Measurements from ENCODE around the gene FOXO1. TPM values are rescaled to one million over a fixed set of nuclear protein-coding genes. Genes with fewer than 3 reads are reported as not detected.

FOXO1 gene
- polyA plus RNA-seq, 1 donor = 10.2 TPM

- DNase-seq (ENCODE audit: low read depth) = no peak
Measured at GRCh38 chr13:40639221-40639681, 27.2 kb downstream of the FOXO1 start.

GRCh38 chr13:40637643-40638042, 28.8 kb downstream of the FOXO1 start:
- DNase-seq (ENCODE audit: low read depth) = no peak

DNA sequence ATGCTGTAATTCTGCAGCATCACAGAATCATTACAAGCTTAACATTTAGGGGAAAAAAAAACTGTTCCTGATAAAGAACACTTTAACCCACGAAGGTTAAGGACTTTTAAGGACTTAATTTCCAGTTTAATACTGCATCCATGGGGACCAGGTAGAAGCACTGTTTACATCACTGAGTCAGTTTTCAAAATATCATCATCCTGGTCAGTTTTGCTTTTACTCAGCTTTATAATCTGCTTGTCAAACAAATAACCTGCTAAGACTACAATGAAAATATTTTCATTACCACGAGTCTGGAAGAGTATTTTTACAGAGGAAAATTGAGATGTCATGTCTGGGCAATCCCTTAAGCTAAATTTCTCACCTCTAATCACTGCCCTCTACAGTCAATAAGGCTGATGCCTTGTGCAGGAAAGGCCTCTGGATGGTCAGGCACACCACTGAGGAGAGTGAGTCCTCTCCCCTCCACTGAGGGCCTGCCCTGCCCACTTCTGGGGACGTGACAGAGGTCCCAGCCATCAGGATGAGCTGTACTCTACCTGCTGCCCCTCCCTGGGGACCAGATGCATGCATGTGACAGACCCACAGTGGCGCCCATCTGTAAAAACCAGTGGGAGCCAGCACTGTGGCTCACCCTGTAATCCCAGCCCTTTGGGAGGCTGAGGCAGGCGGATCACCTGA, 31.0 kb downstream of the FOXO1 start:
- no peak for DNase-seq (ENCODE audit: low read depth)

GRCh38 chr13:40632915-40633314, 33.5 kb downstream of the FOXO1 start:
- no peak for DNase-seq (ENCODE audit: low read depth)

DNA sequence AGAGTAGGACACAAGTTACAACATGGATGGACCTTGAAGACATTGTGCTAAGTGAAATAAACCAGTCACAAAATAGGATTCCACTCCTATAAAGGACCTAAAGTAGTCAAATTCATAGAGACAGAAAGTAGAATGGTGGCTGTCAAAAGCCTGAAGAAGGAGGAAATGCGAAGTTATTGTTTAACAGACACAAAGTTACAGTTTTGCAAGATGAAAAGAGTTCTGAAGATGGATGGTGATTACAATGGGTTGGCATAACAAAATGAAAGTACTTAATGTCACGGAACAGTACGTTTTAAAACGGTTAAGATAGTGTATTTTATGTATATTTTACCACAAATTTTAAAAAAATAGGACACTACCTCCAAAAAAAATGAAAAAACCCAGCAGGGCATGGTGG, 34.8 kb downstream of the FOXO1 start:
- DNase-seq (ENCODE audit: low read depth) = no peak

GRCh38 chr13:40629678-40630384, 36.6 kb downstream of the FOXO1 start:
- no peak for DNase-seq (ENCODE audit: low read depth)

- DNase-seq (ENCODE audit: low read depth) = no peak
Measured at GRCh38 chr13:40626977-40627376, 39.5 kb downstream of the FOXO1 start.

GRCh38 chr13:40626561-40626960, 39.9 kb downstream of the FOXO1 start:
- no peak for DNase-seq (ENCODE audit: low read depth)

GRCh38 chr13:40624986-40625385, 41.5 kb downstream of the FOXO1 start:
- DNase-seq (ENCODE audit: low read depth) = no peak

DNA sequence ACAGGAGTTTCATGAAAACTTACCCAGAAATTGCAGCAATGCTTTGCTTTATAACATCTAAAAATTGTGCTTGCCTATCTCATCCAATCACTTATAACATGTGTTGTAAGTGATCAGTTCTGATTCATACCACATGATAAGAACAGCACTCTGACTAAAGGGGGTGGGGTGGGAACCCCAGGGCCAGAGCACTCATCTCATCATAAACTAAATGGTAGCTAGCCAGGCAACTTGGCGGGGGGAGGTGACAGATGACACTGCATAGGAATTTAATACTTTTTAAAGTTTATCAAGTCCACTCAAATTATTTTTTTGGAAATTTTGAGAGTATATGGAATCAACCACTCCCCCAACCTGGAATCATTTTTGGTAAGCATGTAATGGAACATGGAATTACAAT, 42.1 kb downstream of the FOXO1 start:
- no peak for DNase-seq (ENCODE audit: low read depth)

DNA sequence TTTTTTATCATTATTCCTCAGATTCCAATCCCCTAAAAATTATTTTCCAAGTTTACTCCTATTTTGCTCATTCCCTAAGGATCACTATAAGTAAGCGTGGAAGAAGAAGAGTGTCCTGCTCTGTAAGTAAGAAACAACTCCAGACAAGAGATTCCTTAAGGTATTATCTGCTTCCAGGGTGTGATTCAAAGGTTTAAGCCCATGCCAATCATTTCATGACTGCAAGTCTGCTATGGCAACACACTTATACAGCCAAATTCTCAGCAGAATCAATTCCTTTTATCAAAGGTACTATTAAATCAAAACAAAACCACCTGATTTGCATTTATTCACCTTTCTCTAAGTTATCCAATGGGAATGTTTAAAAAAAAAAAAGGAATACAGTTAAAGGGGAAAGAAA, 43.7 kb downstream of the FOXO1 start:
- DNase-seq (ENCODE audit: low read depth) = no peak

DNA sequence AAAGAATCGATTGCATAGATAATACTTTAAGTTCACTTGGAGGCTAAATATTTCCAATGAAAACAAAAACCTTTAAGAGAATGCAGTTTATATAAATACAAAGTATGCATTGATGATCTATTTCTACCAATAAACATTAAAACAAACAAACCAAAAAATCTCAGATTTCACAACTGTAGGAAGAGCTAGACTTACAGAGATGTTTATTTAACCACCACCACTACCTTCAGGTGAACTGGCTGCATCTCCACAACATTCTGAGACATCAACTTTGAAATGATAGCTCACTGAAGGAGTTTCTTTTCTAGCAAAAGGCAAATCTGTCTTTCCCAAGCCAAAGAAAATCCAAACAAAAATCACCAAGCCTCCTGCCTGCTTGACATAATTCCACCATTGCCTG, 44.2 kb downstream of the FOXO1 start:
- DNase-seq (ENCODE audit: low read depth) = no peak

- no peak for DNase-seq (ENCODE audit: low read depth)
Measured at GRCh38 chr13:40619479-40619814, 47.0 kb downstream of the FOXO1 start.

- no peak for DNase-seq (ENCODE audit: low read depth)
Measured at GRCh38 chr13:40618581-40619478, 47.6 kb downstream of the FOXO1 start.

DNA sequence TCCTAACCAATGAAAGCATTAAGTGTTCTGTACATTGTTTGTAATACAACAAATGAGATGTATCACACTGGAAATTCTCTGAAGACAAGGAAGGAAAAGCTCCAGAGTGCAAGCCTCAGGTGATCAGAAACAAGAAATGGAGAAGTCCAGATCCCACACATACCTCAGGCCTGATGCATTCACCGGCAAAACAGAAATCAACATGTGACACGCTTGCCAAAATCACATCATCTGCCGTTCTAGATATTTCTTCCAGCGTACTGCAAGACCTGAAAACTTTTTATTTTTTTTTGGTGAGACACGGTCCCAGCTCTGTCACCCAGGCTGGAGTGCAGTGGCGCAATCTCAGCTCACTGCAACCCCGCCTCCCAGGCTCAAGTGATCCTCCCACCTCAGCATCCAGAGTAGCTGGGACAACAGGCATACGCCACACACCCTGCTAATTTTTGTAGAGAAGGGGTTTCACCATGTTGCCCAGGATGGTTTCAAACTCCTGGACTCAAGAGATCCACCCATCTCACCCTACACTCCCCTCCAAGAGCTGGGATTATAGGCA, 48.6 kb downstream of the FOXO1 start:
- DNase-seq (ENCODE audit: low read depth) = no peak

- no peak for DNase-seq (ENCODE audit: low read depth)
Measured at GRCh38 chr13:40615619-40616018, 50.8 kb downstream of the FOXO1 start.

DNA sequence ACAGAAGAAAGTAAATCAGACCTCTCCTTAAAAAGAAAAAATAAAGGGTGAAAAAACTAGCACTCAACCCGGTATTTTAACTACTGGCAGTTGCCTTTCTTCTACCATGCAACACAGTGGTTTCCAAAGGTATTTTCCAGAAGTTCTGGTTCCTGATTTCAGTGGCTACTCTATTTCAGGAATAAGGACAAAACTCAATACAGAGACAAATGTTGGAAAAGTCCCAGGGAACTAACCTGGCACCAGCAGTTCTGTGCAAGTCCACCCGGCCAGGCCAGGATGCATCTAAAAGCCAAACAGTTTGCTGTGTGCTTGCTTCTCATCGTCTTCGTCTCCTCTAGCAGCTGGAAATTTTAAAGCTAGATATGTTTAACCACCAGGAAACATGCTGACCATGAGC, 52.5 kb downstream of the FOXO1 start:
- DNase-seq (ENCODE audit: low read depth) = no peak

DNA sequence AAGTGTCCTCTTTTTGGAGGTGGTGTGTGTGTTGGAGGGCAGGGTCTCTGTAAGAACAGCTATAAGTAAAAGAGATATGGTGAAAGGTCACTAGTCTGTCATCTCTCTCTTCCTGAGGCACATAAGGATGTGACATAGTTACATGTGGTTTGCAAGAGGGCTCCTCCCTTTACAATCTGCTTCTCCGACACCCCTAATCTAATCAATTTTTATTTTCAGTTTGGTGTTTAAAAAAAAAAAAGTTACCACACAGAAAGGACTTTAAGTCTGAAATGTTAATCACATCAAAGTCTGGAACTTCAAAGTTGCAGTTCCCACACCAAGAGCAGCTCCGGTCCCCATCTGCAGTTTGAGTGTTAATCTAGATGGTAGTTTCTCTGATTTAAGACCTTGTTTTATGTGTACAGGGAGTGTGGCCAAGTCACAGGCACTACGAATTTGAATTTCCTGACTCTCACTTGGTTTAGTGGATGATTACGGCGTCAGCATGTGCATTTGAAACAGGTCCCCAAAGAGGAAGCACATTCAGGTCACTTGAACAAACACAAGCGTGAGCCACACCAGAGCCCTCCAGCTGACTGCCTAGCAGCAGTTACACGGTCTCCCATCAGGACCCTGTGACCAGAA, 53.1 kb downstream of the FOXO1 start:
- DNase-seq (ENCODE audit: low read depth) = no peak

DNA sequence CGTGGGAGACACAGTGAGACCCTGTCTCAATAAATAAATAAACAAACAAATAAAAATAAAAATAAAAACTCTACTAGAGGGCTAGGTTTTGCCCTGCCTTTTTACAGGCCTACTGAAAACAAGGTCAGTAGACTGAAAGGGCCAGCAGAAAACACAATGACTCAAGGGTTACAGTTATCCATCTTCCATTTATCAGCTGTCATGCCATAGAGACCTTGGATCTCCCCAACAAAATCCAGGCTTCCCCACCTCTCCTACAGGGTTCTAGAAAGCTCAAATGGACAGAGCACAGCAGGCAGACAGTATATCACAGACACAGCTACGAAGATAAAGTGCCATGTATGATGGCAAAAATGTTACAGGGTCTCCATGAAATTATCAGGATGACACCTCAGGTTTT, 54.4 kb downstream of the FOXO1 start:
- DNase-seq (ENCODE audit: low read depth) = no peak

DNA sequence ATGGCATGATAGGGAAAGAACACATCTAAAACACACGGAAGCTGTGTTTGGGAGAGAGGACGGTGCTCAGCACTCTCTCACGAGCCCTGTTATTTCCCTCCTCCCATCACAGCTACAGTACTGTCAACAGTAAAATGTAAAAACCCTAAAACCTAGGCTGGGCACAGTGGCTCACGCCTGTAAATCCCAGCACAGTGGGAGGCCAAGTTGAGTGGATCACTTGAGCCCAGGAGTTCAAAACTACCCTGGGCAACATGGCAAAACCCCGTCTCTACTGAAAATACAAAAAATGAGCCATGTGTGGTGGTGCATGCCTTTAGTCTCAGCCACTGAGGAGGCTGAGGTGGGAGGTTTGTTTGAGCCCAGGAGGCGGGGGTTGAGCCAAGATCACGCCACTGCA, 54.8 kb downstream of the FOXO1 start:
- no peak for DNase-seq (ENCODE audit: low read depth)

DNA sequence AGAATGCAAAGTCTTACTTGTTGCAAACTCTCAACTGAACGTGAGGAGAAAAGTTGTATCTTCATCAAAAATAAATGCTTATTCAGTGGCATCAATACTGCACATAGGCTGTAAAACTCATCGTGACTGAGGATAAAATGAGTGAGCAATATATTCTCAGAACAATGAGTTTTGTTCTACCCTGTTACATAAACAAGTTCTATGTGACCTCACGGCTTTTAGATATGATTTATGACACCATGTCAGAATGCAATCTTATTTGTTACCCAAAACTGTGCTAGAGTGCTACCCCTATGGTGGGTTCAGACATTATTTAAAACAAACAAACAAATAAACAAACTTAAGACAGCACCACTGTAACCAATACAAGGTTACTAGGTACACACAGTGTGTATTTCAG, 55.4 kb downstream of the FOXO1 start:
- DNase-seq (ENCODE audit: low read depth) = no peak

All from forelimb muscle (tissue), 1 donor.